T-helper 2 cell treated with Interferon-gamma antibody and Interleukin-4, amounts not matched to agents 5 μg/mL and 100 μg/mL, for 36 hours (primary cell): ENCODE data around the gene RBM43.

Experiments
- DNase-seq: peaks from one replicate; pipeline ENCODE4 v3.0.0; 2021; ENCODE audit warnings: low spot score
- H3K27ac Mint-ChIP-seq: one replicate; pipeline ENCODE4 v1.8.0; 2021; ENCODE audit warnings: mild to moderate bottlenecking, mixed read lengths
- H3K27me3 Mint-ChIP-seq: one replicate; pipeline ENCODE4 v1.8.0; 2021; ENCODE audit warnings: low read depth, mixed read lengths
- H3K36me3 Mint-ChIP-seq: one replicate; pipeline ENCODE4 v1.8.0; 2021; ENCODE audit warnings: low read depth, mixed read lengths
- H3K4me1 Mint-ChIP-seq: one replicate; pipeline ENCODE4 v1.8.0; 2021; ENCODE audit warnings: low read depth, mixed read lengths
- H3K4me3 Mint-ChIP-seq: one replicate; pipeline ENCODE4 v1.8.0; 2022; ENCODE audit warnings: mild to moderate bottlenecking, moderate library complexity, mixed read lengths
- H3K9me3 Mint-ChIP-seq: one replicate; pipeline ENCODE4 v1.8.0; 2021; ENCODE audit warnings: mixed read lengths

RBM43 gene

DNA sequence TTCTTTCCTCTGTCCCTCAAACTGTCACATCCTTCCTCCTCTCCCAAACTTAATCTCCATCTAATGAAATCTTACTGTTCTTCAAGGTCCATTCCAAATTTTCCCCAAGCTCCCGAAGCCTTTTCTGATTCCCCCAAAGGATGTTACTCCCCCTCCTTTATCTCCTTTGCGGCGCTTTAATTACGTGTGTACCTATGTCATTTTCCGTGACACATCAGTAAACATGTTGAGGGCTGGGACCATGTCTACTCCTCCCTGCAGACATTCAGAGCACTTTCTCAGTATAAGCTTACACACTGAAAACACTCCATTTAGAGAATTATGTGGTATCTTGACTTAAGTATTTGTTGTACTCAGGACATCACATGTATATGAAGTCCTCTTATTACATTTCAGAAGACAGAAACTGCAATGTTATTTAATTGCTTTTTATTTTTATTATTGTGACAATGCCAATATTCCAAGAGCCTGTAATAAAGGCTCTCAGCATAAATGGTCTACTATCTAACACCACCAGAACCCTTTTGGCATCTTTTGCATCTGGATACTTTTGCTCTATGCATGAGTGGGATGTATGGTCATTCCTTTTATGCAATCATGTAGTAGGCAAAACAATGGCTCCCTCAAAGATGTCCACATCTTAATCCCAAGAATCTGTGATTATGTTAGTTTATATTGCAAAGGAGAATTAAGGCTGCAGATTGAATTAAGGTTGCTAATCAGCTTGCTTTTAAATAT is 26.0 kb upstream of the RBM43 start:
- peaks cover 4% of the 10 kb centered on the region for H3K27me3 Mint-ChIP-seq
- peak overlapping the region; percentile 98 for H3K27ac Mint-ChIP-seq
- H3K36me3 Mint-ChIP-seq: peaks cover 32% of the 10 kb centered on the region
- peaks cover 42% of the 10 kb centered on the region for H3K4me1 Mint-ChIP-seq
- H3K9me3 Mint-ChIP-seq: no peaks in the 10 kb centered on the region
- DNase-seq: no peak
- H3K4me3 Mint-ChIP-seq: peak overlapping the region; percentile 98

DNA sequence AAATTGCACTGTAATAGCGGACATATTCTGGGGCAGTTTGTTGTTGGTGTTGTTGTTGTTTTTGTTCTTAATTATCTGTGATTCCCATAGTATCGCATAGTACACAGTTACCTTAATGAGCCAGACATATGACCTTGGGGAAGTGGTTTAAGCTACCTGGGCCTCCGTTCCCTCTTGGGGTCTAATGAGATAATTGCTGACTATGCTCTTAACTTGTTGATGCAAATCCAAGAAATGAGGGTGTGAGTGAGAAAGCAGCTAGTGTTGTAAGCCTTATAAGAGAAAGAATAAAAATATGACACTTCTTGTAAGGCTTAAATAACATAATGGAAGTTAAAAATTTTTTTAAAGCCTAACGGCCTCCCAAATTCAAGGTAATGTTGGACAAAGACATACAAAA is 20.7 kb upstream of the RBM43 start:
- no peak overlapping the region for H3K27ac Mint-ChIP-seq
- DNase-seq: no peak
- peaks cover 21% of the 10 kb centered on the region for H3K4me1 Mint-ChIP-seq
- no peaks in the 10 kb centered on the region for H3K9me3 Mint-ChIP-seq
- no peaks in the 10 kb centered on the region for H3K27me3 Mint-ChIP-seq
- H3K4me3 Mint-ChIP-seq: no peak overlapping the region
- H3K36me3 Mint-ChIP-seq: peaks cover 54% of the 10 kb centered on the region

GRCh38 chr2:151280271-151280670 is 18.6 kb upstream of the RBM43 start:
- Mint-ChIP-seq H3K27ac (no peak overlapping the region), H3K9me3 (no peaks in the 10 kb centered on the region), H3K27me3 (no peaks in the 10 kb centered on the region), H3K4me1 (peaks cover 6% of the 10 kb centered on the region), H3K4me3 (no peak overlapping the region), H3K36me3 (peaks cover 59% of the 10 kb centered on the region)
- no peak for DNase-seq

- no peak overlapping the region for H3K27ac Mint-ChIP-seq
- no peaks in the 10 kb centered on the region for H3K27me3 Mint-ChIP-seq
- H3K4me3 Mint-ChIP-seq: no peak overlapping the region
- H3K36me3 Mint-ChIP-seq: peaks cover 62% of the 10 kb centered on the region
- no peak for DNase-seq
- no peaks in the 10 kb centered on the region for H3K9me3 Mint-ChIP-seq
- peaks cover under 1% of the 10 kb centered on the region for H3K4me1 Mint-ChIP-seq
Observed at GRCh38 chr2:151278487-151278886, 16.8 kb upstream of the RBM43 start.

- Mint-ChIP-seq H3K27me3 (no peaks in the 10 kb centered on the region), H3K4me3 (no peak overlapping the region), H3K36me3 (peaks cover 65% of the 10 kb centered on the region), H3K9me3 (no peaks in the 10 kb centered on the region), H3K4me1 (no peaks in the 10 kb centered on the region), H3K27ac (no peak overlapping the region)
- DNase-seq: no peak
Observed at GRCh38 chr2:151277067-151277466, 15.4 kb upstream of the RBM43 start.

GRCh38 chr2:151275291-151275690 is 13.6 kb upstream of the RBM43 start:
- H3K4me1 Mint-ChIP-seq: no peaks in the 10 kb centered on the region
- H3K36me3 Mint-ChIP-seq: peaks cover 67% of the 10 kb centered on the region
- H3K9me3 Mint-ChIP-seq: no peaks in the 10 kb centered on the region
- no peak for DNase-seq
- H3K27ac Mint-ChIP-seq: no peak overlapping the region
- no peak overlapping the region for H3K4me3 Mint-ChIP-seq
- H3K27me3 Mint-ChIP-seq: no peaks in the 10 kb centered on the region

DNA sequence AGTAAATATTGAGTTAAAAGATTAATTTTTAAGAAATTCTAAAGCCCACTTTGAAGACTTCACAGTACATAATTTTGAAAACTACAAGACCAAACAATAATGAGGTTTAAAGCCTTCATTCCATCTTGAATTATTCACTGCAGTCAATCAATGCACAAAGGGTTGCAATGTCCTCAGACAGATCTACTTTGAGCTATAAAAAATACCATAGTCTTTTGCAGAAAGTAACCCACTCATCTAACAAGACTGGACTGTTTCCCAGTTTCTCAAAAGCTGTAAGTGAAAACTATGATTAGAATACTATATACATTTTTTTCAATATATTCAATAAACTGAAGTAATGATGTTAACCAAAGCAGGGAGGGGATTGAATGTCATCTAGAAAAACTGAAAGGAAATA is 10.2 kb upstream of the RBM43 start:
- H3K4me3 Mint-ChIP-seq: no peak overlapping the region
- no peak for DNase-seq
- peaks cover 3% of the 10 kb centered on the region for H3K4me1 Mint-ChIP-seq
- H3K27me3 Mint-ChIP-seq: no peaks in the 10 kb centered on the region
- peaks cover 4% of the 10 kb centered on the region for H3K9me3 Mint-ChIP-seq
- H3K27ac Mint-ChIP-seq: no peak overlapping the region
- H3K36me3 Mint-ChIP-seq: peaks cover 59% of the 10 kb centered on the region

DNA sequence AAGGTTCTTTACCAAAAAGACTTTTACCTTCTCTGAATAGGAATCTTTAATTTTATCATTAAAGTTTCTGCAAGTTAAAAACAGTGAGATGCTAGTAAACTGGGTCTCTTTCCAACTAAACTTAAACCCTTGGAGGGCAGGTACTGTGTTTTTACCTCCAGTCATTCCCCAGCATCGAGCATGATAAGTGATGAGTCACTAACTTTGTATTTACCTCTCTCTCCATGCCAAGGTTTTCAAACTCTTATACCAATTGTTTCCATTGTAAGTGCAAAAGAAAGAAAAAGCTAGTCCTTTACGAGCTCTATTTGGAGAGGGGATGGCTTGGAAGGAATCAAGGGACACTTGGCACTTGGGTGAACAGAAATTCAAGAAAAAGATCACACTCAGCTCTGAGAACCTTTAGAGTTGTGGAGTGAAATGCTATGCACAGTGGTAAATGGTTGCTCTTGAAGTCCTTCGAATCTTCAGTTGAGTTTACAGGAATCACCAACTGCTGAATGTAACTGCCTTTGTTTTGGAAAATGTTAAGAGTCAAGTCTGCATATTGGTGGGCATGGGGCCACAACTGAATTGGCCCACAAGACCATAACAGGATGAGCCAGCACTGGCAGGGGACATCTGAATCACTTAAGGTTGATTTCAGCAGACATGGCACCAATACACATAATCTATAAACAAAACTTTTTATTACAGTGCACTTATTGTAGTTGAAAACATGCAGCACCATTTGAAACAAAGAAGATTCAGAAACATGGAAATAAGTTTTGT is 8.3 kb upstream of the RBM43 start:
- H3K36me3 Mint-ChIP-seq: peaks cover 46% of the 10 kb centered on the region
- H3K4me1 Mint-ChIP-seq: peaks cover 3% of the 10 kb centered on the region
- peaks cover 4% of the 10 kb centered on the region for H3K9me3 Mint-ChIP-seq
- H3K4me3 Mint-ChIP-seq: no peak overlapping the region
- DNase-seq: no peak
- no peaks in the 10 kb centered on the region for H3K27me3 Mint-ChIP-seq
- H3K27ac Mint-ChIP-seq: no peak overlapping the region

- Mint-ChIP-seq H3K27me3 (no peaks in the 10 kb centered on the region), H3K4me1 (peaks cover 8% of the 10 kb centered on the region), H3K27ac (no peak overlapping the region), H3K9me3 (peaks cover 4% of the 10 kb centered on the region), H3K4me3 (no peak overlapping the region), H3K36me3 (peaks cover 37% of the 10 kb centered on the region)
- no peak for DNase-seq
Observed at GRCh38 chr2:151268085-151268484, 6.4 kb upstream of the RBM43 start.

DNA sequence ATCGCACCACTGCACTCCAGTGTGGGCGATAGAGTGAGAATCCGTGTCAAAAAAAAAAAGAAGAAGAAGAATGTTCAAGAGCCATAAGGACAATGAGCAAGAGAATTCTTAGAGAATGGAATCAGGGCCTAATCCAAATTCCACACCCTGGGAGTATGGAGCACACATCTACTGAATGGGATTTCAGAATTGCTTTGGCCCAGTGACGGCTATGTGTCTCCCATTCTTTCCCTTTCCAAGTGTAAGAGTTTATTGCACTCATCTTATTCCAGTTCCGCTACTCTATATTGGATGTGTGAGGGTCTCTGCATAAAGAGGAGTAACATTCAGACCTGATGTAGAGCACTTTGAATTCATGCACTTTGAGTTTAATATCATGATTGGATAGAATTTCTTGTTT is 5.9 kb upstream of the RBM43 start:
- no peak for DNase-seq
- Mint-ChIP-seq H3K27me3 (no peaks in the 10 kb centered on the region), H3K9me3 (peaks cover 4% of the 10 kb centered on the region), H3K27ac (no peak overlapping the region), H3K4me3 (no peak overlapping the region), H3K4me1 (peaks cover 9% of the 10 kb centered on the region), H3K36me3 (peaks cover 34% of the 10 kb centered on the region)

DNA sequence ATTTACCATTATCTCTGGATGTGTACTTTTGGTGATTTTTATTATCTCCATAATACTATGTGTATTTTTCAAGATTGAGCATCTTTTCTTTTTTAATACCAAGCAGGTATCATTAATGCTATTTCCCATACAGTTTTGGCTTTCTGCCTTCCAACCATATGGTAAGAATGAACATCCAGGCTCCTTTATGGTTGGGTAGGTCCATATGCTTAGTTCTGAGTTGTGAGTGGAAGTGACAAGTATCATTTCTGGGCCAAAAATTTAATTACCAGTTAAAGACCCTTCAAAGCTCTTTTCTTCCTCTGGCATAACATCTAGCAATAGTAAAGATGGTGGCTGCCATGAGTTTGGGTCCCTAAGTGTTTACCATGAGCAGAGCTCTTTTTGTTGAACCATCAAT is 4.3 kb upstream of the RBM43 start:
- no peak overlapping the region for H3K4me3 Mint-ChIP-seq
- peaks cover 24% of the 10 kb centered on the region for H3K36me3 Mint-ChIP-seq
- no peaks in the 10 kb centered on the region for H3K27me3 Mint-ChIP-seq
- no peak for DNase-seq
- H3K4me1 Mint-ChIP-seq: peaks cover 18% of the 10 kb centered on the region
- no peak overlapping the region for H3K27ac Mint-ChIP-seq
- peaks cover 4% of the 10 kb centered on the region for H3K9me3 Mint-ChIP-seq

DNA sequence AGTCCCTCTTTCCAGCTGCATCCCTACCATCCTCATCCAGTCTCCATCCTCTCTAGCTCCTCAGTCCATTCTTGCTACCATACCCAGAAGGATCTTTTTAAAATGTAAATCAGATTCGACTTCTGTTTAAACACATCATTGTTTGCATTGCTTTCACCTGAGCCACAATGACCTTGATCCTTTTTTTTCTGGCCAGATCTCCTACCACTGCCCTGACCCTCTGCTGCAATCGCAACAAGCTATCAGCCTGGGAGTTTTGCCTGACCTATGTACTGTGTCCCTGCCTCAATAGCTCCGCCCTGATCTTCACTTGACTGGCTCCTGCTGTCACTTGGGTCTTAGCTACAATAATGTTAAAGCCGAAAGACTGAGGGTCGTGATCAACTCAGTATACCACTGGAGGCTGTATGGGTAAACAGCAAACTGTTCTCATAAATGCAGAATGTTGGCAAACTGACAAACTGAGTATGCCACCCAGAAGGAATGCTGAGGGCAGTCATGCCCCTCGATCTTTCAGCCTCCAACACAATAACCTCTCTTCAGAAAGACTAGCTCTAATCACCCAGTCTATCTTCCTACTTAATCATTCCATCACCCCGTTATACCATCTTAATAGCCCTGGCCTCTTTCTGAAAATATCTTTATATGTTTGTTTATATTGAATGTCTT is 2.6 kb upstream of the RBM43 start:
- peaks cover 13% of the 10 kb centered on the region for H3K36me3 Mint-ChIP-seq
- peaks cover 4% of the 10 kb centered on the region for H3K9me3 Mint-ChIP-seq
- DNase-seq: no peak
- no peak overlapping the region for H3K4me3 Mint-ChIP-seq
- H3K4me1 Mint-ChIP-seq: peaks cover 27% of the 10 kb centered on the region
- H3K27me3 Mint-ChIP-seq: no peaks in the 10 kb centered on the region
- no peak overlapping the region for H3K27ac Mint-ChIP-seq

GRCh38 chr2:151262629-151263028 is 966 bp upstream of the RBM43 start:
- H3K4me1 Mint-ChIP-seq: peaks cover 29% of the 10 kb centered on the region
- DNase-seq: no peak
- H3K9me3 Mint-ChIP-seq: peaks cover under 1% of the 10 kb centered on the region
- no peak overlapping the region for H3K4me3 Mint-ChIP-seq
- no peaks in the 10 kb centered on the region for H3K27me3 Mint-ChIP-seq
- no peak overlapping the region for H3K27ac Mint-ChIP-seq
- H3K36me3 Mint-ChIP-seq: peaks cover 7% of the 10 kb centered on the region

- H3K27ac Mint-ChIP-seq: peak overlapping the region; percentile 99
- peak overlapping the region; percentile 94 for H3K4me3 Mint-ChIP-seq
- H3K9me3 Mint-ChIP-seq: no peaks in the 10 kb centered on the region
- H3K27me3 Mint-ChIP-seq: no peaks in the 10 kb centered on the region
- H3K36me3 Mint-ChIP-seq: peaks cover 5% of the 10 kb centered on the region
- H3K4me1 Mint-ChIP-seq: peaks cover 28% of the 10 kb centered on the region
- no peak for DNase-seq
Observed at GRCh38 chr2:151261977-151262291, 271 bp upstream of the RBM43 start.
